Activated CD4-positive, alpha-beta memory T cell treated with anti-CD3 and anti-CD28 coated beads for 36 hours (primary cell): ENCODE results near the gene MYL5. TPM values are rescaled to one million over a fixed set of nuclear protein-coding genes. Genes with fewer than 3 reads are reported as not detected.

Experiments
- CTCF ChIA-PET: fragments of 350-600 bp; sonication (Branson Sonifier 250); formaldehyde crosslinking; loops from one replicate; lab custom pipeline; 2021; ENCODE audit warnings: antibody characterized with exemption, inconsistent platforms; lab: Charles Lee
- POLR2A ChIA-PET: fragments of 350-600 bp; sonication (Branson Sonifier 250); formaldehyde crosslinking; loops from one replicate; lab custom pipeline; 2021; ENCODE audit warnings: antibody characterized with exemption; lab: Charles Lee
- DNase-seq: peaks from one replicate; pipeline ENCODE4 v3.0.0-alpha.2; 2020
- H3K27ac Mint-ChIP-seq: one replicate; pipeline ENCODE4 v1.8.0; 2021; ENCODE audit warnings: mixed read lengths
- H3K27me3 Mint-ChIP-seq: one replicate; pipeline ENCODE4 v1.8.0; 2021; ENCODE audit warnings: mixed read lengths
- H3K36me3 Mint-ChIP-seq: one replicate; pipeline ENCODE4 v1.8.0; 2021; ENCODE audit warnings: mixed read lengths
- H3K4me1 Mint-ChIP-seq: one replicate; pipeline ENCODE4 v1.8.0; 2021; ENCODE audit warnings: low read depth, mixed read lengths
- H3K4me3 Mint-ChIP-seq: one replicate; pipeline ENCODE4 v1.8.0; 2021; ENCODE audit warnings: mild to moderate bottlenecking, mixed read lengths
- H3K9me3 Mint-ChIP-seq: one replicate; pipeline ENCODE4 v1.8.0; 2021; ENCODE audit warnings: mixed read lengths
- intact Hi-C: fragments of 100-400 bp; cut with micrococcal nuclease; formaldehyde crosslinking; loops from one replicate; pipeline ENCODE4 v1.15.1; 2023
- total RNA-seq, 2 experiments: library from RNA; stranded (reverse); gene quantifications; one replicate each; pipeline ENCODE4 v1.2.3, GENCODE V29; 2021

The MYL5 gene
- total RNA-seq, 2 experiments from 2014 or later, result 12.4 to 13.0 TPM

GRCh38 chr4:646460-646859 lies 27.9 kb upstream of the MYL5 start:
- intact Hi-C loops, result no loop called here
- DNase-seq, result peak; percentile 51
- Mint-ChIP-seq H3K27ac (peak overlapping the region; percentile 8), H3K9me3 (peaks cover 7% of the 10 kb centered on the region), H3K4me1 (peaks cover 5% of the 10 kb centered on the region), H3K4me3 (peak overlapping the region; percentile 60), H3K36me3 (no peaks in the 10 kb centered on the region), H3K27me3 (peaks cover 20% of the 10 kb centered on the region)
- ChIA-PET CTCF (interaction anchor here (0.9 kb wide), 1 partner anchor 43 kb away, joined by 3 read pairs; no protein-coding TSS in a partner anchor), POLR2A (no interaction called here)

DNA sequence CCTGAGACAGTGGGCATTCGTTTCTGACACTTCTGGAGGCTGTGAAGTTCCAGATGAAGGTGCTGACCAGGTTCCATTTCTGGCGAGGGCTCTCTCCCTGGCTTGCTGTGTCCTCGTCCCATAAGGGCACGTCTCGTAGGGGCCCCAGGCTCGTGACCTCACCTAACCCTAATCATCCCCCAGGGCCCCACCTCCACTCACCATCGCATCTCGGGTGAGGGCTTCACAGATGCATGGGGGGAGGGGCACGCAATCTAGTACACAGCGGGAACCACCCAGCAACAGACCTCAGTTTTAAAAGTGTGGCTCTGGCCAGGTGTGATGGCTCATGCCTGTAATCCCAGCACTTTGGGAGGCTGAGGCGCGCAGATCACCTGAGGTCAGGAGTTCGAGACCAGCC lies 26.9 kb upstream of the MYL5 start:
- H3K9me3 Mint-ChIP-seq, result peaks cover 7% of the 10 kb centered on the region
- peaks cover 5% of the 10 kb centered on the region for H3K4me1 Mint-ChIP-seq
- no peak overlapping the region for H3K4me3 Mint-ChIP-seq
- peaks cover 24% of the 10 kb centered on the region for H3K27me3 Mint-ChIP-seq
- no peak for DNase-seq
- POLR2A ChIA-PET, result no interaction called here
- CTCF ChIA-PET, result interaction anchor here (1.4 kb wide), 1 partner anchor 16 kb away, joined by 4 read pairs; no protein-coding TSS in a partner anchor
- no peaks in the 10 kb centered on the region for H3K36me3 Mint-ChIP-seq
- intact Hi-C loops, result no loop called here
- no peak overlapping the region for H3K27ac Mint-ChIP-seq

DNA sequence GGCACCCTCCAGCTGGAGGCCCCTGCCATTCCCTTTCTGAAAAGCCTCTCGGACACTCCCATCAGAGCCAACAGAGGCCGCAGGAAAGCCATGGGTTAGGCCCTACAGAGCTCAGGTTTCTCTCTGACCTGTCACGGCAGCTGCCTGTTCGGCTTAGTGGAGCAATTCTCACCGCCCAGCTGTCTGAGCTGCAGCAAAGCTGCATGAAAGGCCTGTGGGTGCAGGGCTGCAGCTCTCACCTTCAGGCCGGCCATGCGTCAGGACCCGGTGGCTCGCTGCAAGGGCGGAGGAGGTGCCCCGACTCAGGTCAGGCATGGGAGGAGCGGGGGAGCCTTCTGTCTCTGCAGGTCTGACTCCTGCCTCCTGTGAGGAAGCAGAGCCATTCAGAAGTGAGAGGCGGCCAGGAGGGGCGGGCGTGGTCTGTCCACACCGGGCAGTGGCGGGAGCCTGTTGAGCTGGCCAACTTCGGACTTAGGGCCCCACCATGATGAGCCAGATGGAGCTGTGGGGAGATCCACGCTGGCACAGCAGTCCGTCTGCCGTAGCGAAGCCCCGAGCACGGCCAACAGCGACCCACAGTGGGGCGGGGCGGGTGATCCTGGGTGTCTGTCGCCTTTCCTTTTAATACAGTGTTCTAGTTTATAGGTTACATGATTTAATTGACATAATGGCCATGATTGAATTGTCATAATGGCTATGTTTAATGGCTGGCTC lies 25.6 kb upstream of the MYL5 start:
- peaks cover 5% of the 10 kb centered on the region for H3K4me1 Mint-ChIP-seq
- DNase-seq, result no peak
- H3K27me3 Mint-ChIP-seq, result peaks cover 18% of the 10 kb centered on the region
- H3K27ac Mint-ChIP-seq, result no peak overlapping the region
- intact Hi-C loops, result no loop called here
- H3K4me3 Mint-ChIP-seq, result no peak overlapping the region
- ChIA-PET POLR2A (no interaction called here), CTCF (interaction anchor here (0.6 kb wide), 1 partner anchor 361 kb away, joined by 4 read pairs; no protein-coding TSS in a partner anchor)
- H3K9me3 Mint-ChIP-seq, result peaks cover 2% of the 10 kb centered on the region
- no peaks in the 10 kb centered on the region for H3K36me3 Mint-ChIP-seq

DNA sequence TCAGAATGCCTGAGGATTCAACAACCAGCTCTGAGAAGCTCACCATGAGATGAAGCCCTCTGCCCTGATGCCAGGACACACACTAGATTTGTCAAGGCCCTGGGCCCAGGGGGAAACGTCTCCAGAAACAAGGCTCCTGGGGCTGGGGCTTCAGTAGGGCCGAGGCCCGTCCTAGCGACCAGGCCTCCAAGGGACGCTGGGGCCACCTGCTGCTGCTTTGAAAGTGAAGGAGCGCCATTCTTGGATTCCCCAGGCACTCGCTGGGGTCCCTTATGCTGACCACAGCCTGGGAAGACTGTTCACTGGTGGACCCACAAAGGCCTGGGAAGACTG lies 25.1 kb upstream of the MYL5 start:
- Mint-ChIP-seq H3K9me3 (peaks cover 2% of the 10 kb centered on the region), H3K27me3 (peaks cover 18% of the 10 kb centered on the region), H3K36me3 (no peaks in the 10 kb centered on the region), H3K4me3 (no peak overlapping the region), H3K27ac (no peak overlapping the region), H3K4me1 (peaks cover 5% of the 10 kb centered on the region)
- no peak for DNase-seq
- POLR2A ChIA-PET, result no interaction called here
- intact Hi-C loops, result no loop called here
- CTCF ChIA-PET, result no interaction called here

DNA sequence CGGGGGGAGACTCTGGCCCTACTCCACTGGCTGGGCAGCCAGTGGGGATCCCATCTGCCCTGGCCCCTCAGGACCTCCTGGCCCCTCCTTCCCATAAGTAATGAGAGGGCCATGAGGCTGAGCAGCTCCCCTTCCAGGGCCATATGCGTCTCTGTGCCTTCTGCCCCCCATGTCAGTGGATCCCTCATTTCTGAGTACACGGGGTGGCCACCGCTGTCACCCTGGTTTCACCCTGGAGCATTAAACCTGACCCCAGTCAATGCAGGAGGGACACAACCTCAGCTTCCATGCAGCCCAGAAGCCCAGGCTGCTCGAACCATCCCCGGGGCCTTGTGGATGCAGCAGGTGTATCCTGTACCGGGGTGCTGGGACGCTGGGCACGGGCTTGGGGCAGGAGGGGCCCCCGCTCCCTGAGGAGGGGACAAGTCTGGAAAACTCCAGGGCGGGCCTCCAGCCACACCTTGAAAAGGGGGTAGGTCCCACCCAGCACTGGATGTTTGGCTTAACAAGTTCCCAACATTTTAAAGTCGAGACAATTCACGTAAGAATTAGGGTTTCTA lies 24.5 kb upstream of the MYL5 start:
- intact Hi-C loops, result no loop called here
- DNase-seq, result no peak
- Mint-ChIP-seq H3K4me3 (no peak overlapping the region), H3K27me3 (peaks cover 17% of the 10 kb centered on the region), H3K4me1 (peaks cover 5% of the 10 kb centered on the region), H3K9me3 (peaks cover under 1% of the 10 kb centered on the region), H3K27ac (no peak overlapping the region), H3K36me3 (no peaks in the 10 kb centered on the region)
- POLR2A ChIA-PET, result no interaction called here
- CTCF ChIA-PET, result no interaction called here

DNA sequence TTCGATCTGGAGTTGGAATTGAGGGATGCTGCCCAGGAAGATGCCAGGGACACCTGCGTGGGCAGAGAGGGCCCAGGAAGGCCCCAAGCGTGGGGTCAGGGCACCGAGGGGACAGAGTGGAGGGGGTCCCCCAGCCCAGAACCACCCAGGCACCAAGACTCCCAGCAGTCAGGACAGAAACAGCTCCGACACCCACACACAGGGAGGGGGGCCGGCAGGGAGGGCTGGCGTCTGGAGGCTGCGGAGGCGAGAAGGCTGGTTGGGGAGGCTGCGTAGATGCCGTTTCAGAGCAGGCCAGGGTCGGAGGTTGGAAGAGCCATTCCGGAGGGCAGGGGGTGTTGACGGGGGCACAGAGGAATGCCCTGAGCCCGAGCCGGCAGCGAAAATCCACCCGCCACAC lies 23.9 kb upstream of the MYL5 start:
- ChIA-PET CTCF (no interaction called here), POLR2A (no interaction called here)
- H3K36me3 Mint-ChIP-seq, result no peaks in the 10 kb centered on the region
- intact Hi-C loops, result no loop called here
- H3K27me3 Mint-ChIP-seq, result peaks cover 15% of the 10 kb centered on the region
- peaks cover 5% of the 10 kb centered on the region for H3K4me1 Mint-ChIP-seq
- no peak overlapping the region for H3K4me3 Mint-ChIP-seq
- H3K27ac Mint-ChIP-seq, result no peak overlapping the region
- no peaks in the 10 kb centered on the region for H3K9me3 Mint-ChIP-seq
- DNase-seq, result no peak

DNA sequence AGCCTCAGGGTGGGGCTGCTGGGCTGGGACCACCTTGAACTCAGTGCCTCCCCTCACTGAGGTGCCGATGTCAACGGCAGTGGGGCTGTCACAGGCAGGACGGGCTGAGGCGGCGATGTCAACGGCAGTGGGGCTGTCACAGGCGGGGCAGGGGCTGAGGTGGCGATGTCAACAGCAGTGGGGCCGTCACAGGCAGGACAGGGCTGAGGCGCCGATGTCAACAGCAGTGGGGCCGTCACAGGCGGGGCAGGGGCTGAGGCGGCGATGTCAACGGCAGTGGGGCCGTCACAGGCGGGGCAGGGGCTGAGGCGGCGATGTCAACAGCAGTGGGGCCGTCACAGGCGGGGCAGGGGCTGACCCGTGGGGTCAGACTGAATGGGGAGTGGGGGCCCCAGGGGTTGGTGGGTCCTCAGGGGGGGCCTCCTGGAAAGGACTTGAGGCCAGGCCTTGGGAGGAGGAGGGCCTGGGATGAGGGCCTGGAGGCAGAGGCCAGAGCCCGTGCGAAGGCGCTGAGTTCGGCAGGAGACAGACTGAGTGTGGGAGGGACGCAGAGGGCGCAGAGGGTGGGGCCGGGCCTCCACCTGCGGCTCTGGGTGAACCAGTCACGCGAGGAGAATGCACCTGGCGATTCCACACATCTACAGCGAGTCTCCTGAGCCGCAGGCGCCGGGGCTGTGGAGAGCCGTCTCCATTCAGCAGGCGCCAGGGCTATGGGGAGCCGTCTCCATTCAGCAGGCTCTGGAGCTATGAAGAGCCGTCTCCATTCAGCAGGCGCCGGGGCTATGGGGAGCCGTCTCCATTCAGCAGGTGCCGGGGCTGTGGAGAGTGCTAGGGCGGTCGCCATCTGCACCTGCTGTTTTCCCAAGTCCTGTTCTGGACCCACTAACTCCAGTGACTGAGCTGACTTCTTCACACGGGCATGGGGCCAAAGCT lies 23.1 kb upstream of the MYL5 start:
- no peak overlapping the region for H3K27ac Mint-ChIP-seq
- H3K4me3 Mint-ChIP-seq, result no peak overlapping the region
- CTCF ChIA-PET, result no interaction called here
- no peaks in the 10 kb centered on the region for H3K9me3 Mint-ChIP-seq
- no peak for DNase-seq
- POLR2A ChIA-PET, result no interaction called here
- peaks cover 4% of the 10 kb centered on the region for H3K4me1 Mint-ChIP-seq
- H3K27me3 Mint-ChIP-seq, result peaks cover 11% of the 10 kb centered on the region
- intact Hi-C loops, result no loop called here
- no peaks in the 10 kb centered on the region for H3K36me3 Mint-ChIP-seq

- H3K9me3 Mint-ChIP-seq, result no peaks in the 10 kb centered on the region
- intact Hi-C loops, result no loop called here
- ChIA-PET CTCF (no interaction called here), POLR2A (no interaction called here)
- H3K27ac Mint-ChIP-seq, result no peak overlapping the region
- H3K27me3 Mint-ChIP-seq, result peaks cover 9% of the 10 kb centered on the region
- no peaks in the 10 kb centered on the region for H3K36me3 Mint-ChIP-seq
- no peak overlapping the region for H3K4me3 Mint-ChIP-seq
- H3K4me1 Mint-ChIP-seq, result no peaks in the 10 kb centered on the region
- no peak for DNase-seq
Measured at GRCh38 chr4:651884-652642, 22.3 kb upstream of the MYL5 start.

GRCh38 chr4:653080-653821 lies 21.1 kb upstream of the MYL5 start:
- H3K27ac Mint-ChIP-seq, result no peak overlapping the region
- no peaks in the 10 kb centered on the region for H3K9me3 Mint-ChIP-seq
- no peaks in the 10 kb centered on the region for H3K4me1 Mint-ChIP-seq
- H3K36me3 Mint-ChIP-seq, result no peaks in the 10 kb centered on the region
- DNase-seq, result no peak
- H3K27me3 Mint-ChIP-seq, result peaks cover 4% of the 10 kb centered on the region
- CTCF ChIA-PET, result no interaction called here
- intact Hi-C loops, result no loop called here
- no peak overlapping the region for H3K4me3 Mint-ChIP-seq
- POLR2A ChIA-PET, result no interaction called here

DNA sequence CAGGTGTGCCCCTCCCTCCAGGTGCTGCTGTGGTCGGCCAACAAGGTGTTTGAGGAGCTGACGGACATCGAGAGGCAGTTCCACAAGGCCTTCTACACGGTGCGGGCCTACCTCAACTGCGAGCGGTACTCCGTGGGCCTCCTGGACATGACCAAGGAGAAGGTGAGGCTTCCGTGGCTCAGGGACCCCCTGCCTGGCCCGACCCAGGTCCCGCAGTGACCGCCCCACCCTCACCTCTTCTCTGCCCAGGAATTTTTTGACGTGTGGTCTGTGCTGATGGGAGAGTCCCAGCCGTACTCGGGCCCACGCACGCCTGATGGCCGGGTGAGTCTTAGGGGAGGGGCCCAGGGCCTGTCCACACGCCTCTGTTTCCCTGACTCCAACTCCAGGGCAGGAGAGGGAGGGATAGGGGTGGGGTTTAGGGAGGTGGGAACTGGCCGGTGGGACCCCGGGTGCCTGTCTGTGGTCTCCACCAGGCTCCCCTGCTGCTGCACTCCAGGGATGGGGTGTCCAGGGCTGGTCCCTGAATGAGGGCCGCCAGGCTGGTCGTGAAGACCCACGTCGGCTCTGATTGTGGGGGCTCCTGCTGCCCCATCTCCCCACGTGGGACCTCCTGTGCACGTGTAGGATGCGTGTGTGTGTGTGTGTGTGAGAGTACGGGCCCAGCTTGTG lies 20.4 kb upstream of the MYL5 start:
- POLR2A ChIA-PET, result no interaction called here
- H3K9me3 Mint-ChIP-seq, result no peaks in the 10 kb centered on the region
- CTCF ChIA-PET, result no interaction called here
- no peak overlapping the region for H3K27ac Mint-ChIP-seq
- no peaks in the 10 kb centered on the region for H3K4me1 Mint-ChIP-seq
- H3K36me3 Mint-ChIP-seq, result no peaks in the 10 kb centered on the region
- DNase-seq, result no peak
- no peak overlapping the region for H3K4me3 Mint-ChIP-seq
- intact Hi-C loops, result no loop called here
- H3K27me3 Mint-ChIP-seq, result peaks cover 4% of the 10 kb centered on the region

- Mint-ChIP-seq H3K27me3 (peaks cover 4% of the 10 kb centered on the region), H3K36me3 (no peaks in the 10 kb centered on the region), H3K4me3 (no peak overlapping the region), H3K4me1 (no peaks in the 10 kb centered on the region), H3K9me3 (no peaks in the 10 kb centered on the region), H3K27ac (no peak overlapping the region)
- no peak for DNase-seq
- intact Hi-C loops, result no loop called here
- CTCF ChIA-PET, result no interaction called here
- POLR2A ChIA-PET, result no interaction called here
Measured at GRCh38 chr4:654503-654845, 19.9 kb upstream of the MYL5 start.
